ENCODE results near the gene LYSMD1. TPM values are rescaled to one million over a fixed set of nuclear protein-coding genes. Genes with fewer than 3 reads are reported as not detected.
"Not testable (repeated sequence)": the region's sequence is repeated elsewhere in the genome, so short reads cannot be mapped to it uniquely, and the experiment has no call there.

LYSMD1 gene
- total RNA-seq, 1 donor from 2014 or later = 7.5 TPM

DNA sequence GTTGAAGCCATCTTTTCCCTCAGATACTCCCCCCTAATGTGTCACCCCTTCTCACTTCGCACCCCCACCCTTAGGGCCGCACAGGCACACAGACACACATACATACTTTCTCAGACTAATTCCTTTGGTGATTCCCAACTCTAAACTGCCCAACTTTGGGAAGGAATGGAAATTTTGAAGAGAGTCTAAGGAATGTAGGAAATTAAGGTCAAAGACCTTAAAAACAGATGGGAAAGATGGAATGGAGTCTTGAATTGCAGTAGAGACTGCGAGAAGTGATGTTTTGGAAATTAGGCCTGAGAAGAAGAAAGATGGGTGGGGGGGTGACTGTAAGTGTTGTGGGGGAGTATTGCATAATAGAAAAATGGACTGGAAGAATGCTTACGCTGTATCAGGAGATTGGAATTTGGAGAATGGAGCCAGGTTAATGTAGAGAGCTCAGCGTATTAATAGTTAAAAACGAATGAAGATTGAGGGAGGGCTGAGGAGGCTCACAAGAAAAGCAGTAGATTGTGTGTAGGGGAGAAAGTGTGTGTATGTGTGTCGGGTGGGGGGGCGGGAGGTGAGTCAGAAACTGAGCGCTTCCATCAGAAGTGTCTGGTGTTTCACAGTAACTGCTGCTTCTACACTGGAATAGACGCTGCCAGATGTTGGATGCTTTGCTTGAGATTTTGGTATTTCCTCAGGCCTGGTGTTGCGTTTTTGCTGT lies 34.3 kb upstream of the LYSMD1 start:
- H3K4me3 Mint-ChIP-seq (ENCODE audit: unreplicated experiment) = peak overlapping the region; percentile 99
- H3K27me3 Mint-ChIP-seq (ENCODE audit: unreplicated experiment) = peaks cover 13% of the 10 kb centered on the region
- H3K9me3 Mint-ChIP-seq (ENCODE audit: unreplicated experiment) = no peaks in the 10 kb centered on the region
- peaks cover 13% of the 10 kb centered on the region for H3K36me3 Mint-ChIP-seq (ENCODE audit: low read depth, unreplicated experiment)
- TF ChIP-seq, protein P1, sequence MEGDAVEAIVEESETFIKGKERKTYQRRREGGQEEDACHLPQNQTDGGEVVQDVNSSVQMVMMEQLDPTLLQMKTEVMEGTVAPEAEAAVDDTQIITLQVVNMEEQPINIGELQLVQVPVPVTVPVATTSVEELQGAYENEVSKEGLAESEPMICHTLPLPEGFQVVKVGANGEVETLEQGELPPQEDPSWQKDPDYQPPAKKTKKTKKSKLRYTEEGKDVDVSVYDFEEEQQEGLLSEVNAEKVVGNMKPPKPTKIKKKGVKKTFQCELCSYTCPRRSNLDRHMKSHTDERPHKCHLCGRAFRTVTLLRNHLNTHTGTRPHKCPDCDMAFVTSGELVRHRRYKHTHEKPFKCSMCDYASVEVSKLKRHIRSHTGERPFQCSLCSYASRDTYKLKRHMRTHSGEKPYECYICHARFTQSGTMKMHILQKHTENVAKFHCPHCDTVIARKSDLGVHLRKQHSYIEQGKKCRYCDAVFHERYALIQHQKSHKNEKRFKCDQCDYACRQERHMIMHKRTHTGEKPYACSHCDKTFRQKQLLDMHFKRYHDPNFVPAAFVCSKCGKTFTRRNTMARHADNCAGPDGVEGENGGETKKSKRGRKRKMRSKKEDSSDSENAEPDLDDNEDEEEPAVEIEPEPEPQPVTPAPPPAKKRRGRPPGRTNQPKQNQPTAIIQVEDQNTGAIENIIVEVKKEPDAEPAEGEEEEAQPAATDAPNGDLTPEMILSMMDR (IDR thresholded peaks at IDR 0.05; ENCODE audit: unreplicated experiment) = no peak
- H3K27ac Mint-ChIP-seq (ENCODE audit: unreplicated experiment) = peak overlapping the region; percentile 93
- H3K4me1 Mint-ChIP-seq (ENCODE audit: unreplicated experiment) = peaks cover 30% of the 10 kb centered on the region
- DNase-seq (ENCODE audit: low spot score) = no peak

DNA sequence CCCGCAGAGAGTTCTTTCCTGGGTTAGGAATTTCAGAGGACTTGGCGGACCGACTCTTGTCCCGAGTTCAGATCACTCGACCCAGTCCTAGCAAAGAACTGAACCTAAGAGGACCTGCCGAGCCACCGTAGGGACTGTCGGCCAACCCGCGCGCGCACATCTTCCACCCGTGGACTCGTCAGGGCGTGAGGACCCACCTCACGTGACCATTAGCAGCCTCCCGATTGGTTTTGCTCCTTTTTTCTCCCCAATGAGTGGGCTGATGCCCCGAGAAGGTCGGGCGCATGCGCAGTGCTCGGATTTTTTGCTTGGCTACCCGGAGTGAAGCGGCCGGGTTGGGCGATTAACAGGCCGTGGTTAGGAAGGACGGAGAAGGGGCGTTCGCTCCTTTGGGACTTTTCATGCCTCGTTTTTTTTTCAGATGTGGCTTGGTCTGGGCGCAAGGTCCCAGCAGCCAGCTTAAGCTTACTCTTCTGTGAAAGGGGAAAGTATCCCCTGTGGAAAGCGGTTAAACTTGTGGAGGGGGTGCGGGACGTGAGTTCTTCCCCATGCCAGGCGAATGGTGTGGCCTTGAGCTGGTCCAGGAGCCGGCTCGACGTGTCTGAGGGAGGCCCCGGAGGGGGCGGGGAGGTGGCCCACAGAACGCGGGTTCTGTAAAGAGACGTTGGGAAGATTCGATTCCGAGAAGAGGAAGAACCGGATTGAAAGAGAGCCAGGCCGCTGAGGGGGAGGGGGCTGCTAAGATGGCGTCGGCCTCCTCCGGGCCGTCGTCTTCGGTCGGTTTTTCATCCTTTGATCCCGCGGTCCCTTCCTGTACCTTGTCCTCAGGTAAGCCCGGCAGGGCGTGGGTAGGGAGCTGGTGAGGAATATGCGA lies 32.8 kb upstream of the LYSMD1 start, which contains the start of gene PIP5K1A:
Gene PIP5K1A (plus strand): TSS at position 299 of the 874 bp plus-strand sequence. CDS start 445 bp downstream, at position 744.
- H3K27ac Mint-ChIP-seq (ENCODE audit: unreplicated experiment) = peak within 1 kb of the TSS; percentile 93
- DNase-seq (ENCODE audit: low spot score) = peak; percentile 99
- H3K27me3 Mint-ChIP-seq (ENCODE audit: unreplicated experiment) = peaks cover 17% of the 10 kb centered on the region
- H3K4me3 Mint-ChIP-seq (ENCODE audit: unreplicated experiment) = peak within 1 kb of the TSS; percentile 99
- no peaks in the 10 kb centered on the region for H3K9me3 Mint-ChIP-seq (ENCODE audit: unreplicated experiment)
- H3K4me1 Mint-ChIP-seq (ENCODE audit: unreplicated experiment) = peaks cover 30% of the 10 kb centered on the region
- TF ChIP-seq, protein P1 (IDR thresholded peaks at IDR 0.05; ENCODE audit: unreplicated experiment) = no peak
- peaks cover 9% of the 10 kb centered on the region for H3K36me3 Mint-ChIP-seq (ENCODE audit: low read depth, unreplicated experiment)

- H3K4me3 Mint-ChIP-seq (ENCODE audit: unreplicated experiment) = peak overlapping the region; percentile 99
- TF ChIP-seq, protein P1 (IDR thresholded peaks at IDR 0.05; ENCODE audit: unreplicated experiment) = no peak
- H3K36me3 Mint-ChIP-seq (ENCODE audit: low read depth, unreplicated experiment) = peaks cover 9% of the 10 kb centered on the region
- peaks cover 17% of the 10 kb centered on the region for H3K27me3 Mint-ChIP-seq (ENCODE audit: unreplicated experiment)
- H3K27ac Mint-ChIP-seq (ENCODE audit: unreplicated experiment) = peak overlapping the region; percentile 93
- H3K9me3 Mint-ChIP-seq (ENCODE audit: unreplicated experiment) = no peaks in the 10 kb centered on the region
- peaks cover 30% of the 10 kb centered on the region for H3K4me1 Mint-ChIP-seq (ENCODE audit: unreplicated experiment)
- no peak for DNase-seq (ENCODE audit: low spot score)
These were observed 32.2 kb upstream of the LYSMD1 start for GRCh38 chr1:151197863-151198253.

- Mint-ChIP-seq H3K9me3 (ENCODE audit: unreplicated experiment) (no peaks in the 10 kb centered on the region), H3K4me1 (ENCODE audit: unreplicated experiment) (peaks cover 24% of the 10 kb centered on the region), H3K4me3 (ENCODE audit: unreplicated experiment) (peak overlapping the region; percentile 65), H3K27me3 (ENCODE audit: unreplicated experiment) (peaks cover 17% of the 10 kb centered on the region), H3K27ac (ENCODE audit: unreplicated experiment) (no peak overlapping the region), H3K36me3 (ENCODE audit: low read depth, unreplicated experiment) (peaks cover 9% of the 10 kb centered on the region)
- TF ChIP-seq, protein P1 (IDR thresholded peaks at IDR 0.05; ENCODE audit: unreplicated experiment) = peak; percentile 27
- peak; percentile 45 for DNase-seq (ENCODE audit: low spot score)
These were observed 30.6 kb upstream of the LYSMD1 start for GRCh38 chr1:151196292-151196800.

- not testable (repeated sequence) for DNase-seq (ENCODE audit: low spot score); H3K4me3 Mint-ChIP-seq (ENCODE audit: unreplicated experiment); H3K27ac Mint-ChIP-seq (ENCODE audit: unreplicated experiment); H3K9me3 Mint-ChIP-seq (ENCODE audit: unreplicated experiment)
- Mint-ChIP-seq H3K4me1 (ENCODE audit: unreplicated experiment) (peaks cover 24% of the 10 kb centered on the region), H3K36me3 (ENCODE audit: low read depth, unreplicated experiment) (peaks cover 11% of the 10 kb centered on the region), H3K27me3 (ENCODE audit: unreplicated experiment) (peaks cover 17% of the 10 kb centered on the region)
These were observed 29.3 kb upstream of the LYSMD1 start for GRCh38 chr1:151194894-151195594.

All from endothelial cell (in vitro differentiated cells).